HG02623 (cell line): ENCODE measurements around the gene VEPH1.

ENCODE experiments used
- ATAC-seq: cut with Tn5 transposase; IDR thresholded peaks from one replicate; pipeline ENCODE4 v1.9.1; 2021; ENCODE audit warnings: moderate library complexity; ENCODE audit not compliant: unreplicated experiment

Gene VEPH1

DNA sequence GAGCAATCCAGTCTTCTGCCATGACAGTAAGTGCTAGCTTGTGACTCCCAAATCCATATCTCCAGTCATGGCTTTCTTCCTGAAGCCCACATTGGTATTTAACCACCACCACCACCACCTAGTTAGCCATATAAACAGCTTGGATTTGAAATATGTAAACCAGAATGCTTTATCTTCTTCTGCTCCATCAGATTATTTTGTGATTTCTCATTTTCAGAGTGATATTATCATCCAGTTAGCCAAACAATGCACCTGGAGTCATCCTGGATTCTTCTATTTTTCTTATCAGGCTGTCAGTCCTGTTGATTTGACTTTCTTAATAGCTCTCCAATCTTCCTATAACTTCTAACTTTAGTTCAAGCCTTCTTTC, 190.9 kb downstream of the VEPH1 start:
- no peak for ATAC-seq

DNA sequence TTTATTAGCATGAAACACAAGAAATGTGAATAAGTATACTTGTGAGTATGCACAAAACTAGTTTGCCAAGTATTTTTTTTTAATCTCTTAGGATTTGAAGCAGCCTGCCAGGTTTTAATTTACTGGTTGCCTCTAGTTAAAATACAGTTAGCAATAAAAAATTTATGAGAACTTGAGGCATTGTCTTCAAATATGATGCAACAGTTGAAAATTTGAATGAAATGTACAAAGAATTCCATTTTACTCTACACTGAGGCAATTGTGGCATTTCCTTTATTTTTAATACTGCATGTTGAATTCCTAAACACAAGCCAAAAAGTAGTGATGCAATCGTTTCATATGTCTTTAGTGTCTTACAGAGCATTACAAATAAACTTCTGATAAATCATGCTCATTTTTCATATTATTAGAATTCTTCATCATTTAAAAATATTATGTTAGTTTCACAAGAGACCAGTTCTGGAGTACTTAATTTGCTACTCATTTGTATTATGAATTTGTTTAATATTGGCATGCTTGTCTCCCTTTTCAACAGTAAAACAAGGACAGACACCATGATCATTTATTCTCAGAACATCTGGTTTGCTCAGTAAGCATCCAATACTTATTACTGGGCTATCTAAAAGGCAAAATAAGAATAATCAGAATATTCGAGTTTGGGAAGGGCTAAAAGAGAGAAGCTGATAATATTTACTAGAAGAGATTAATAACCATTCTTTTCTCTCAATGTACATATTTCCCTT, 191.4 kb downstream of the VEPH1 start:
- no peak for ATAC-seq

DNA sequence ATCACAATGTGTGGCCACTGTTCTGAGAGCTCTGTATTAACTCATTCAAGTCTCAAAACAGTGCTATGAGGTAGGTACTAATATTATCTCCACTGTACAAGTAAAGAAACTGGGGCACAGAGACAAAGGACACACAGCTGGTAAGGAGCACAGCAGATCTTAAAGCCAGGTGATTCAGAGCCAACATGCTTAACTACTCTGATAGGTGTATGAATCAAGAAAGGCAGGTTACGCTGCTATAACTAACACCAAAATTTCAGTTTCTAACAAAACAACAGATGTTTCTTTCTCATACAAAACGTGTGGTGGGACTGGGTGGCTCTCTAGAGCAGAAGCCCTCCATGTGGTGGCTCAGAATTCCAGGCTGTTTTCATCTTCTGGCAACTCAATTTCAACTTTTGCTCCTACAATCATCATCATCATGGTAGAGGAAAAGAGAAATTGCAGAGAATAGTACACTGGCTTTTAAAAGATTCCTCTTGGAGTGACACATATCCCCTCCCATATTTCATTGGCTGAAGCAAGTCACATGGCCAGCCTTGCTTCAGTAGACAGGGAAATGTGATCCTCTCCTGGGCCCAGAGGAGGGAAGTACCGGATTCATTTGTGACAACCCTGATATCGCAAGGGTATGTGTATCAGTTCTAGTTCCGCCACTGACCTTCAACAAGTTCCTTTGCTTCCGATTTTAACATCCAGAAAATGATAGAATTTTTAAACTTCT, 192.7 kb downstream of the VEPH1 start:
- ATAC-seq: no peak

DNA sequence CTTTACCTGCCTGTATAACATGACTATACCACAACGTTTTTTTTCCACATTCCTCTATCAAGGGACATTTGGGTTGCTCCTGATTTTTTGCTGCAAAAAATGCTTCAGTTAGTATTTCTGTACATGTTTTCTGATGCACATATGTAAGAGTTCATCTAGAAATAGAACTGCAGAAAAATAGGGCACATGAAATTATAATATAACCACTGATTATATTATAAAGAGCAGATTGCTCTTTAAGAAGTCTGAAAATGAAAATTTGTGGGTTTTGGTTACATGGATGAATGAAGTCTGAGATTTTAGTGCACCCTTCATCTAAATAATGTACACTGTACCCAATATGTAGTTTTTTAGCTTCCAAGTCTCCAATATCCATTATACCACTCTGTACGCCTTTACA, 196.7 kb downstream of the VEPH1 start:
- ATAC-seq: no peak

DNA sequence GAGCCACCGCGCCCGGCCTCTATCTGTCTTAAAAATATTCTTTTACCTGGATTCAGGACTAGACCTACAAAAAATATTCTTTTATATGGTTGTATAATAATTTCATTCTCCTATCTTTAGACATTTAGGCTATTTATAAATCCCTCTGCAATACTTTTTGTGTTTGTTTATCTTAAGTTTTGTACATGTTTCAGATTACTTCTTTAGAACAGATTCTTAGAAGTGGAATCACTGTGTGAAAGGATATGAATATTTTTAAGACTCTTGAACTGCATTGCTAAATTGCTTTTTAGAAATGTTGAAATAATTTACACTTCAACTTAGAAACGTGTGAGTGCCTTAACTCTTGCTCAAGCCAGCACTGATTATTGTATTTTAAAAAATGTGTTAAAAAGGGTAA, 197.8 kb downstream of the VEPH1 start:
- no peak for ATAC-seq

DNA sequence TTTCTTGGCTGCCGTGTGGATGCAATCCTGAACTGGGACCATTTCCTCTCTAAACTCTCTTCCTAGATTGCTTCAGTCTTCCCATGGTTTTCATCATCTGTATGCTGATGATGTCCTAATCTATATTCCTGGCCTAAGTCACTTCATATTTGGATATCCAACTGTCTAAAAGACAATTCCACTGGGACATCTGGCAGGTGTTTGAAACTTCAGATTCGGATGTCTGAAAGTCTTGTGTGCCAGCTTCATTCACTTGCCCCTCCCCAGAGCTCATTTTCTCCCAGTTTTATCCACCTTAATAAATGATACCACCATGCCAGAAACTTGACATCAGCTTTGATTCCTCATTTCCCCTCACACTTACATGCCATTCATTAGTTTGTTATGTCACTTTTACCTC, 201.5 kb downstream of the VEPH1 start:
- ATAC-seq: no peak

DNA sequence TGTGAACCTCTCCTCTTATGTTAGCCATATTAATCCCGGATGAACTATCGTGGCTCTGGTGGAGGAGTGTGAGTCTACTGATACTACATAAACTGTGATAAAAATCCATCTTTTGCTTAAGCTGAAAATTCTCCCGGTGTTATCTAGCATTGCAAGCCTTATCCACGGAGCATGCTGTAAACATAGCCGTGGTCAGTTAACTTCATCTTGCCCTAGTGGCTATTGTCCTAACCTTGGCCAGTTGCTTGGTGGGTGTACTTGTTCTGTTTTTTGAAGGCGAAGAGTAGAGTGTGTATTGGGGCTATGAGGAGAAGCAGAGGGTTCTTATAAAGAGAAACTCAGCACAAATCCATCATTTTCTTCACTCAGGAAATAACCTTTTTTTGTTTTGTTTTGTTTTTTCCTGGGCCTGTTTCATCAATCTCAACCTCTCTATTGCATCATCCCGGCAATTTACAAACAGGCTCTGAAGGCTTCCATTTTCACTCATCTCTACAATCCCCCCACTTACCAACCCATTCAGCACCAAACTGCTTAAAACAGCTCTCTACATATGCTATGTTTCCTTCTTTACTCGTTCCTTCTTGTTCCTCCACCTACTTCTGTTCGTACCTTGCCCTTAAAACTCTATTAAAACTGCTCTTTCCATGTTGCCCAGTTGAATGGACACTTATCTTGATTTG, 202.1 kb downstream of the VEPH1 start:
- no peak for ATAC-seq

DNA sequence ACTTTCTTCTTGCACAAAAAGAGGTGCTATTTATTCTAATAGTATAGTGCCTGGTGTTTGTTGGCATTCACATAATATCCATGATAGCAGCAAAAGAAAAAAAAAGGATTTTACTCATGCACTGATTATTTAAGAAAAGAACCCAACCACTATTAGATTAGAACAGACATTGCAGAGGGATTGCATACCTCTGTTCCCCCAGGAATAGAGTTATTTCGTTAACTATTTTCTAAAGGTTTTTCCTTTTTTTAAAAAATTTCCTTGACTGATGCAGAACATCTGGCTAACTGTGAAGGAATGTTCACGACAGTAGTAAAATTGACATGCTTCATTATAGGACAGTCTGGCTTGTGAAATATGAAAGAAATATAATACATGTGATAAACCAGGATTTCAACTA, 203.1 kb downstream of the VEPH1 start:
- no peak for ATAC-seq

DNA sequence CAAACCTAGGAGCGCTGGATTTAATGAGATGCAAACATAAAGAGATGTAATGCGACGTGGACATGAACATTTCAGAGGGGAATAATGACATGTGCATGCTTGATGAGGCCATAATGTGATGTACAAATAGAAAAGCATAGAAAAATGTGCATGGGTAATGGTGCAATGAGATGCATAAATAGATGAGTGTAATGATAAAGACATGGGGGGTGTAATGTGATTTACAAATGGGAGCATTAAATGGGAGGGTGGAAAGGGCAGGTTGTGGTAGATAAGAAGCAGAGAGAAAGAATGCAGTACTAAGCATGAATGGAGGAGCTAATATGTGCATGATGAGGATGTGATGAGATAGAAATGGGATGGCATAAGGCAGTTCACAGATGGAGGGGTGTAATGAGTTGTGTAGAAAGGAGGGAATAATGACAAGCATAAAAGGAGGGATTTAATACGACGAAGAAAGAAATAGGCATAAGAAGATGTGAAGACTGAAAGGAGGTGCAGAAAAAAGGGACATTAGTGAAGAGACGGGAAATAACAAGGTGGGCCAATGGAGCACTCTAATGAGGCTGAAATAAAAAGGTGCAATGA, 205.8 kb downstream of the VEPH1 start:
- ATAC-seq: no peak

DNA sequence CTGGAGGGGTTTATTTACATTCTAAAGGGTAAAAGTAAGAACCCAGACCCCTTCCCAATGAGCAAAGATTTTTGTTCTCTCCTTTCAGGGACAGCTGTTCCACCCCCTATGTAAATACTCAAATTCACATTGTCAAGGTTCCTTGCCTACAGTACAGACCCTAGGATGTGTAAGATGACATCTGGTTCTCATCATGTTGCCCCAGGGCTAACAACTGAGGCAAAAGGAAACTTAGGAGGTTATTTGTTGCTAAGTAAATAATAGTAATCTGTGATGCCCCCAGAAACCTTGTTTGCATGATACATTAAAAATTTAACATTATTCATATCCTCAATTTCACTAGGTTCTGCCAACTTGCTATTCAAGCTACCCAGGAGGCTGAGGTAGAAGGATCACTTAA, 208.3 kb downstream of the VEPH1 start:
- no peak for ATAC-seq

DNA sequence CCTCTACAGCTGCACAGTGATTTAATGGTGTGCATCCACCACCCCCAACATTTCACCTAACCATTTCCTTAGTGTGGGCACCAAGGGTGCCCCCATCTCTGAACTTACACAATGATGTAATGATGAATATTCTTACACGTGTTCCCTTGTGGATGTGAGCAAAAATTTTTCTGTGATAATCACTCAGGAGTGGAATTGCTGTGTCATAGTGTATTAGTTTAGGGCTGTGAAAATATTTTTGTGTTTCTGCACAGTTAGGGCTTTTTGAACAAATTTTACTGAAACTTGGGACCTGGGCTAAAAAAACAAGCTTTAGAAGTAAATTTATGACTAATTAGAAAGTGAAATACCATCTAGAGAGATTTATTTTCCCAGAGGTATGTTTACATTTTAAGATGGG, 208.7 kb downstream of the VEPH1 start:
- ATAC-seq: no peak

DNA sequence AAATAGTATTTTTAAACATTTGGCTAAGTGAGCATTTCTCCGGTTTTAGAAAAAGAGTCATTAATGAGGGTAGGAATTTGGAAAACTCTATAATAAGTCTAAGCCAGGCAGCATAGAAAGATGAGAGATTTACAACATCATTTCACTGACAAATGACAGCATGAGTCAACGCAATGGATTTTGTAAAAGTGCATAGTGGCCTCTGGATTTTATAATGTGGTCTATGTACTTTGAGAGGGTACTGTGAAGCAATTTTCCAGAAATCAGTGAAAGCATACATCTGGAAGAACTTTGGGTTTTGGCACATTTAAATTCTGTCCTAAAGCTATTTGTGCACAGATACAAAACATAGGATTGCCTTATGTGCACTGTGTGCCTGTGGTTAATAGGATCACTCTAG, 212.4 kb downstream of the VEPH1 start:
- ATAC-seq: no peak

DNA sequence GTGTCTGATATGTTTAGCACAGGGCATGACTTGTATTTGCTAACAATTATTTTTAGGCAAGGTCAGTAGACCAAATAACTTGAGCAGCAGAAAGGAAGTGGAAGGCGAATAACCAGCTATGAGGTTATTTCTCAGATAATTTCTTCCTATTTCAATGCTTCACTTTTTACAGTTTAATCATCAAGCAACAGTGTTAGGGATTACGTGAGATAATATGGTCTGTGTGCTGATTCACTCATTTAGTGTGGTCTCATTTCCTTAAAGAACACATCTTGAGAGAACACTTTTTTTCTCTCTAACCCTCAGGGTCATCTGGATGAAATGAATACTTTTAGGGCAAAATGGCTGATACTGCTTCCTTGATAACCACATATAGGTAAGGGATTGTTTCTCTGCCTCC, 217.2 kb downstream of the VEPH1 start:
- ATAC-seq: no peak

DNA sequence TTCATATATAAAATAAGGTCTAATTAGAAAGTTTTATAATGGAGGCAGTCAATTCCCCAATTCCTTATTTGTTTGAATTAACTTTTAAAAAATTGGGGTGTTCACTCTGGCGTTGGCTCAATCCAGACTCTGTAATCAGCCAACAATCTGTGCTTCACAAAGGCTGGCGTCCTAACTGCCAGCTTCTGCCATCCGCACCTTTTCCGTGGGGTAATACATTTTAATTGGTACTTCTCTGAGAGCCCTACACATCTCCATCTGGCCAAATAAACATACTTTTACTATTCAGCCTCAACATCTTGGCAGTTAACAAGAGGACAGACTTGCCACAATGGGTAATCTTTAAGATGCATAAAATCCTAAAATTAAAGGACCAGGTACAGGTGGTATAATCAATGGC, 218.1 kb downstream of the VEPH1 start:
- ATAC-seq: no peak

DNA sequence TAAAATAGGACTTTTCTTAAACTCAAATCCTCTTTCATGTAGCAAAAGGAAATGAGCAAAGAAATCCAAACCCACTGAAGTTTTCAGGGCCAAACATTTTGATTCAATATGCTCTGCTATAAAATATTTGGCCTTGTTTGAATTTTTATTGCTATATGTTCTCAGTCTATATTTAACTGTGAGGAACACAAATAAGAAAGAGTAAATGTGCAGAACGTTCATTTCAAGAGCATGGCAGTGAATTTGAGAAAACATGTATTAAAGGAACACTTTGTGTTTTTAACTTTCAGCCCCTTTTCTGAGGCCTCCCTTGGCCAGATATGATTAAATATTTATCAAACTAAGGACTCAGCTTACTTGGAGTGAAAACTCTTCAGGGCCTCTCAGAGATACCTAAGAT, 218.5 kb downstream of the VEPH1 start:
- no peak for ATAC-seq

DNA sequence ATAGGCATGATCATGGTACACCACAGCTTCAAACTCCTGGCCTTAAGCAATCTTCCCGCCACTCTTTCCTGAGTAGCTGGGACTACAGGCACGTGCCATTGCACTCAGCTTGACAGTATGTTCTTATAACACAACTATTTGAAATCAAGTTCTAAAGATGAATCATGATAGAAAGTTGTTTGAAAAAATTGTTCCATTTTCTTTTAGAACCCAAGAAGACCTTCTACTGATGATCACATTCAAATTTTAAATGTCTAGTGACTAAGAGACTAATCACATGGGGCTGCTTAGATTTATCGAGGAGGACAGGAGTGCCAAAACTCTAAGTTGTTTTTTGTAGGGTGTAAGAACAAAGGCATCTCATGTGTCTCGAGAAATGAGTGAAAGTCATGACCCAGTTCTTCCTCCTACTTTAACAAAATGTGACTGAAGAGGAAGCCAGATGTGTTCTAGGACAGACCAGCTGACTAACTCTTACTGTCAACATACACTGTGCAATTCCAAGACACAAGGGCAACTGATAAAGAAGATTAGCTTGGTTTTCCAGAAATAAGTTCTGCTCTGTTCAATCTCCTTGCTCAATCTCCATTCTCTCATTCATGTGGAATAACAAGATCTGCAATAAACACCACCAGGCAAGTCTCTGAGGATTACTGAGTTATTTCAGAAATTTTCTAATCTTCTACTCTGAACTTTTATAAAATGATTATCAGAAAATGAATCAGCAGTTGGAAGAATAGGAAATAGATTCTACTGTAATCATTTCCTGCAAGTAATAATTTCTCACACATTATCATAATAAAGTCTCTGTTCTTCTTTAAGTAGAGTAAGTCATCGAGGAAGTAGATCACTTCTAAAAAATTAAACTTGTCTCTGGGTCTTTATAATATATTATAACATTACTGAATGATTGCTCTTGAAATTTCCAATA, 220.7 kb downstream of the VEPH1 start:
- ATAC-seq: no peak

DNA sequence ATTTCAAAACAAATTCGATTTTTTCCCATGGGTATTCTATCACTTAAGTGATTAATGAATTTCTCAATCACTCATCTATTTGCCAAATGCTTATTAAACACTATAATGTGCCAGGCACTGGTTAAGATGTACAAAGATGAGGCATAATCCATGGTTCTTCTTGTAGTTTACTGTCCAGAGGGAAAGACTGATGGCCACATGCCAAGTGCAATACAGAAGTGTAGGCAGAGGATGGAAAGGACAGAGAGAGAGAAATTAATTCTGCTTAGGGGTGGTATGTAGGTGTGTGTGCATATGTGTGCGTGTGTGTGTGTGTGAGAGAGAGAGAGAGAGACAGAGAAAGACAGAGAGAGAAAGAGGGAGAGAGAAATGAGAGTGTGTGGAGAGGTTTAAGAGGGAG, 222.4 kb downstream of the VEPH1 start:
- no peak for ATAC-seq

DNA sequence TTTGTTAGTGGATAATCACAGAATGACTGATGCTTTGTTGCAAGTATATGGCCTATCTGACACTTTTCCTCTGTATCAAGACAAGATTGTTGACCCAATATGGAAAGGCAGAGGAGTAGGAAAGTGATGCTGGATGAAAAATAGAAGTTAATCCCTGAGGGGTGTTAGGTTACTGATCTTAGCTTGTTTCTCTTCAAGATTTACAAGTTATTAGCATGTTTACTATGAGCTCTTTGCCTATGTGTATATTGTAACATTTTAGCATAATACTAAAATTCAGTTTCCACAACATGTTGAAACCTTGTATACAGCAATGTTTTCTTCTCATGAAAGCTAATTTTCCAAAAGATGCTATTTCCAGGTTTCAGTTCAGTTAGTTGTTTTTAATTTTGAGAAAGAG, 222.9 kb downstream of the VEPH1 start:
- ATAC-seq: no peak

DNA sequence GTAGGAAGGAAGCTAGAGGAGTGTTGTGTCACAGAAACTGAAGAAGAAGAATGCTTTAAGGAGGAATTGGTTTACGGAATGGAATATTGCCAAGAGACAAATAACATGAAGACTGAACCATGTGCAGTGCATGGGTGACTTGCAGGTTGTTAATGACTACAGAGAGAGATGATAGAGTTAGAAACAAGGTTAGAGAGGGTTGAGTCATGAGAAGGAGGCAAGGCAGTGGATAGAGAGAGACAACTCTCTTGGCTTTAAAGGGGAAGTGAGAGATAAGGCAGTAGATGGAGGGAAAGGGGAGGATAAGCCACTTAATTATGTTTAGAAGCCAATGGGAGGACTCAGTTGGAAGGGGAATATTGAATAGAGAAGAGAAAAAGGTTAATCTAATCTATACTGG, 224.0 kb downstream of the VEPH1 start:
- no peak for ATAC-seq

DNA sequence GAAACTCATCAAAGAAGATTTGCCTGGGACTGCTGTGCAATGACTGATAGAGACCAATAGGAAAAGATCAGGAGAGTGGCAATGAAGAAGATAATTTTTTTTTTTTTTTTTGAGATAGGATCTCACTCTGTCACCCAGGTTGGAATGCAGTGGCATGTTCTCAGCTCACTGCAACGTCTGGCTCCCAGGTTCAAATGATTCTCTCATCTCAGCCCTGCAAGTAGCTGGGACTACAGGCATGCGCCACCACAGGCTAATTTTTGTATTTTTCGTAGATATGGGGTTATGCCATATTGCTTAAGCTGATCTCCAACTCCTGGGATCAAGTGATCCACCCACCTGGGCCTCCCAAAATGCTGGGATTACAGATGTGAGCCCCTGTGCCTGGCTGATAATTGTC, 226.4 kb downstream of the VEPH1 start:
- ATAC-seq: no peak

DNA sequence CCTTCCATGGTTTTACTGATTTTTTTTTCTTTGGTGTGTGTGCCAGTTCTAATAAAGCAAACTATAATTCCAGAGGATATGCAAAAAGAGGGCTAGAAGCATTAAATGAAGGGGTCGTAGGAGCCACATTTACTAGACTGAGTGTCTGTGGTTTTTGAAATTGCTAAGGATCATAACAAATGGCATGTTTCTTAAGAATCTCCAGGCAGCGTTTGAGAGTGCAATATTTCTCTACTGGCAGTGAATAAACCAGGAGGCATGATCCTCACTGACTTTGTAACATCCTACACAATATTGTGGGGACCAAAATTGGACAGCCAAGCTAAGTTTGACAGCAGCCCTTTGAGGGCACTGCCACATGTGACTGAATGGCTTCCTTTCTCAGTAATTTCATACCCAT, 227.4 kb downstream of the VEPH1 start:
- ATAC-seq: no peak
